GM18909 (cell line): ENCODE data around the gene CACNA1B.
"Not testable (repeated sequence)": the region's sequence is repeated elsewhere in the genome, so short reads cannot be mapped to it uniquely, and the experiment has no call there.

Experiments
- ATAC-seq: cut with Tn5 transposase; IDR thresholded peaks from one replicate; pipeline ENCODE4 v1.9.1; 2021; ENCODE audit warnings: mild to moderate bottlenecking; ENCODE audit not compliant: unreplicated experiment, poor library complexity

Gene CACNA1B

DNA sequence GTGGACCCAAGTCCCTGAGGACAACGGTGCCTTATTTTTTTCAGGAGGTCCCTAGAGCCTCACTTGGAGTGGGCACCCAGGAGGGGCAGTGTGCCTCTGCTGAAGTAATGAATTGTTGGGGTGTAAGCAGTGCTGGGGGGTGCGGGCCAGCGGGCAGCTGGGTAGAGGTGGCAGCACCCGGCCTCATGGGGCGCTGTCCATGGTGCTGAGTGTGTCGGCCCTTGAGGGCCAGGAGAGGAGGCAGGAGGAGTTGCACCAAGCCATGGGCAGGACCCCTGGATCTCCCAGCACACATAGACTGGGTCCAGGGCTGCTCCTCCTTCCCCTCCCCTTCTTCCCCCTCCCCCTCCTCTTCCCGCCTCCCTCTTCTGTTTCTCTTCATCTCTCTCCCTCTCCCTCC lies 7.0 kb downstream of the CACNA1B start:
- ATAC-seq, result not testable (repeated sequence)

DNA sequence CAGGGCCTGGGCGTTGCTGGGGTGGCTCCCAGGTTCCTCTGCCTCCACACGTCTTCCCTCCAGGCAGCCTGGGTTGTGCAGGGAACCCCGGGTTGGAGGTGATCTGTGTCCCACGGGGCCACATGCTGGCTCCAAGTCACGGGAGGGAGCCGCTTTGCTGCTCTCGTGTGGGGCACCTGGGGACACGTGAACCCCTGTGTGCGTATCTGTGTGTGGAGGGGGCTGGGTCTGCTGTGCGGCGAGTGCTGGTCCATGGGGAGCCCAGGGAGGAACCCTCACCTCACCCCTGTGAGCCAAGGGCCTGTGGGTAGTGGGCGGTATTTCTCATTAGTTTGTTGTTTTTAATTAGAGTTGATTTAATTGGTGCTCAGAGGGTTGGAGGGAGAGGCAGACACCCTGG lies 7.5 kb downstream of the CACNA1B start:
- ATAC-seq, result not testable (repeated sequence)

DNA sequence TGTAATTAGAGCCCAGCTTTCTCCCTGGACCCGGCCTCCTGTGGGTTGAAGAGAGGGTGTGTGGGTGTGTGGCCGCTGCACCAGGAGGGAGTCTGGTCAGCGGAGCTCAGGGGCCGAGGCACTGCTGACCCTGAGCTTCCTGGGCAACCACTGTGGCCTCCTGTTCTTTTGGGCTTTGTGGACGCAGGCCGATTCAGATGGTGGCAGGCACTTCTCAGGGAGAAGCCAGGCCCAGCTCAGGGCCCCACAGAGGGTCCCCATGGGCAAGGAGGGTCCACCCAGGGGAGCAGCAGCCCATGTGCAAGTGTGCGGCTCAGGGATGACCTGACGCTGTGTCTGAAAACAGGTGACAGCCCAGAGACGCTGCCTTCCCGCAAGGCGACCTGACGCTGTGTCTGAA lies 11.0 kb downstream of the CACNA1B start:
- ATAC-seq, result not testable (repeated sequence)

DNA sequence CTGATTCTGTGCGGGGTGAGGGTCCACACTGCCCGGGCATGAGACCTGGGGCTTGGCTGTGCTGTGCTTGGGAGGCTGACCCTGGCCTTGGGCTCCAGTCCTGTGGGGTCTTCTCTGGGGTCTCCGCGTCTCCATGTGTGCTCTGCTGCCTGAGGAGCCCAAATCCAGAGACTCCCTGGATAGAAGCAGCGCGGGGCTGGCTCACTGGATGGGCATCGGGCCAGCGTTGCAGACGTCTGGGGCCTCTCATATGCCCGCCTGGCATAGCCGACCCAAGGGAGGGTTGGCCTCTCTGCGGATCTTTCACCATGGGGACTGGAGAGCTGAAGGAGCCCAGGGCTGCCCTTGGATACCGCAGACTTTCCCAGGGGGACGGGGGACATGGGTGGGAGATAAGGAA lies 12.4 kb downstream of the CACNA1B start:
- ATAC-seq, result not testable (repeated sequence)

DNA sequence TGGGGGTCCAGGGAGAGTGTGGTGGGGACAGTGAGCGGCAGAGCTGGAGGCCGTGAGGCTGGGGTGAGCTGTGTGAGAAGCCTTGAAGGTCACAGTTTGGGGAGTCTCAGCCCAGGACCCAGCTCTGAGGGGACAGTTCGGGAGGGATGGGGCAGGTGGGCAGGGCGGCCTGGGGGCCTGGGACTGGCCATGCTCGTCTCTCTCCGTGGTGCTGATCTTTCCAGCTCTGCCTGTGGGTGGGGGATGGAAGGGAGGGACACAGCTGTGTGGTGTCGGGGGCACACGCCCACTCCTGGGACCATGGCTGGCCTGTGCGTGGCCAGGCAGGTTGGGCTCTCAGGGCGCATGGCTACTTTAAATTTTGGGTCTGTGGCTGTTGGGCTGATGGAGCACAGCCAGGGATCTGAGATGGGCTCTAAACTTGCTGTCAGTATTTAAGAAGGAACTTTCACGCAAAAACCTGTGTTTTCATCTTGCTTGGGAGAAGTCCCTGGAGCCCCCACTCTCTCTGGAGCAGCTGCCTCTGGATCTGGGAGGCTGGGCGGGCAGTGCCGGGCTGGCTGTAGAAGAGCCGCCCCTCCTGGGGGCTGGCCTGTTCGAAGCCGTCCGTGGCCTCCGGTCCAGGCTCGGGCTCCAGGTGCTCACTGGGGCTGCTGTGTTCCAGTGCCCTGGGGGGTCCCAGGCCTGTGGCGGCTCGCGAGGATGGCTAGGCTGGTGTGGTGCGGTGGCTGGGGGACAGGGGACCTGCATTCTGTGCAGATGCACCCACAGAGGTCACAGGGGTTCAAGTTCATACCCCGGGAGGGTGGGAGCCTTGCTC lies 13.4 kb downstream of the CACNA1B start:
- ATAC-seq, result not testable (repeated sequence)

DNA sequence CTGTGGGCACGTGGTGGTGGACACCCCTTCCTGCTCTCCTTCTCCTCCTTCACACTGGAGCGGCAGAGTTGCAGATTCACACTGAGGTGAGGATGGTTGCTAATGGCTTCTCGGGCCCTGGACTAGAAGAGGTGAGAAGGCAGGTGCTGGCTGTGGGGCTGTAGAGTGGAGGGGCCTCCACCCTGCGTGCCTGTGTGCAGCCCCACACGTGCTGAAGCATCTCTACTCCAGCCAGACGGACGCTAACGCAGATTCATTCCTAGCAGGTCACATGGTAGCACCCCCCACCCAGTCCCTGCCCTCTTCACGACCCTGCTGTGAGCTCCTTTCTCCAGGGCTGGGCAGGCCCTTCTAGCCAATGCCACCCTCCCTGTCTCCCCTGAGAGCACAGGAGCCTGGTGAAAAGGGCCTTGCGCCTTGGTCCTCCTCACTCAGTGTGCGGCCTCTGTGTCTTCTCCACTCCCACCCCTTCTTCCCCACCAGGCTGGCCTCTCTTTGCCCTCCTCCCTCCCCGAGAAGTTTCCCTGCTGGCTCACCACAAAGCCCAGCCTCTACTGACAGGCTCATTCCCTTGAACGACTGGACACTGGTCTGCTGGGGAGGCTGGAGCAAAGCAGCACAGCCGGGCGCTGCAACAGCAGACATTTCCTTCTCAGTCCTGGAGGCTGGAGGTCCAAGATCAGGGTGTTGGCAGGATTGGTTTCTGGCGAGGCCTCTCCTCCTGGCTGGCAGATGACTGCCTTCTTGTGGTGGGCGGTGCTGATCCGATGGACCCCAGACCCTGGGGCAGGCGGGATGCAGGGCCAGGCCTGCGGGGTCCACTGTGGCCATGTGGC lies 14.2 kb downstream of the CACNA1B start:
- ATAC-seq, result no peak

DNA sequence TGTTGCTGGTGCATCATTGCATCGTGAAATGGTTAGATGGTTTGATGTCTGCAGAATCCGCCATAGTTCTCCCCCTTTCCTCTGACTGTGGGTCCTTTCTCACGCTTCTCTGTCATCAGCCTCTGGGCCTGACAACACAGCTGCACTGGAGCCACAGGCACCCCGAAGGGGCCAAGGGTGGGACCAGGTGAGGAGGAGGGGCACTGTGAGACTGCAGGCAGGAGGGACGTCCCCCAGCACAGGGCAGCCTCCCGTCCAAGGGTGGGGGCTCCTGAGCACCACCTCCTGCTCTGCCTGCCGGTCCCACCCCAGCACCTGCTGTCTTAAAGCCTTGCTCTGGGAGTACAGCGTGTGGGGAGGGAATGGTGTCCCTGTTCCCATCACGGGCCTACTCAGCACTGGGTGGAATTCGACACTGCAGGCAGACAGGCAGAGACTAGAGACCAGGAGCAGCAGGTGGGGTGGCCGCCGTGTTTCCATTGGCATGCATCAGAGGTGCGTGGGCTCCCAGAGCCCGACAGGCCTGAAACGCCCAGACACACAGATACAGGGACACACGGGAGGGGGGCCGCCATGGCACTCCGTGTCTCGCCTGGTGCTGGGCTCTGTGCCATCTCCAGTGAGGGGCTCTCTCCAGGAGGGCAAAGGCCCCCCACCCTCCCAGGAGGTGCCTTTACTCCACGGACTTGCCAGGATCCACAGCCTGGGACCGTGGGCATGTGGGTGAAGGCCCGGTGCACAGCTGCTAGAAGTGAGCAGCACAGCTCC lies 15.0 kb downstream of the CACNA1B start:
- ATAC-seq, result no peak

DNA sequence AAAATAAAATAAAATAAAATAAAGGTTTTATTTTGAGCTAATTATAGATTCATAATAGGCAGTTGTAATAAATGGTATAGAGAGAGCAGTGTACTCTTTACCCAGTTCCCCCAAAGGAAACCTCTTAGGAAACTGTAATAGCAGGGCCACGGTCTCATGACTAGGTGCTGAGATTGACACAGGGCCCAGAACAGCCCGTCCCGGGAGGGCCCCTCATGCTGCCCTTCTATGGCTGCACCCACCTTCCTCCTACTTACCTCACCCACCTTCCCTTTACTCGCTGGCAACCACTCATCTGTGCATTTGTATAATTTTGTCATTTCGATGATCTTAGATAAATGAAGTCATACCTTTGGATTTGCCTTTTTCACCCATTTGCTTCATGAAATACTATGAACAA lies 16.1 kb downstream of the CACNA1B start:
- no peak for ATAC-seq

DNA sequence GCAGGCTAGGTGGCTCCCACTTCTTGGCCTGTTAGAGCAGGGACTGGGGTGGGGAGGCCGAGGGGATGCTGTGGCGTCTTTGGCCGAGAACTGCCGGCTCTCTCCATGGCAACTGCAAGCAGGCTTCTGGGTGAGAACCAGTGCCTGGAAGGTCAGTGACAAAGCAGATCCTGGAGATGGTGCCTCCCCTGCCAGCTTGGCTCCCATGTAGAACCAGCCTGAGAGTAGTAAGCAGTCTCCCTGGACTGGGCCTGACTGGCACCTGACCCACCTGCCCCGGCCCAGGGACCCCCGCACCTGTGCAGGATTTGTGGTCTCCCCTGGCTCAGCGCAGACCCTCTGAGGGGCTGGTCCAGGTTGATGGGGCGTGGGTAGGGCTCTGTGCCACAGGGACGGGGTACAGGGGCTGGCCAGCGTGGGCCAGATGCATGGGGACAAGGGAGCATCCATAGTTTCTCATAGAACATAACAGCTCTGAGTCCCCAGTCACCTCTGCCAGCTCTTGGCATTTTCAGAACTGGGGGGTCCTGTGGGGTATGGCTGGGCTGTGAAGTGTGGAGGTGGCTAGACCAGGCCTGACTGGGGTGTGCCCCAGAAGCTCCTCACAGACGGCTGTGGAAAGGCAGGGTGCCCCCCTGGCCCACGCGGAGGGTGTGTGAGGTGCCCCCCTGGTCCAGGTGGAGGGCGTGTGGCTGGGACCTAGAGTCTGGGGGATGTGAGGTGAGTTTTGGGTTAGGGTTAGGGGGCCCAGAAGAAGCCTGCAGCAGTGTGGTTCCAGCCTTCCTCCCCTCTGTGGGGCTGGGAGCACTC lies 22.2 kb downstream of the CACNA1B start:
- ATAC-seq, result no peak

DNA sequence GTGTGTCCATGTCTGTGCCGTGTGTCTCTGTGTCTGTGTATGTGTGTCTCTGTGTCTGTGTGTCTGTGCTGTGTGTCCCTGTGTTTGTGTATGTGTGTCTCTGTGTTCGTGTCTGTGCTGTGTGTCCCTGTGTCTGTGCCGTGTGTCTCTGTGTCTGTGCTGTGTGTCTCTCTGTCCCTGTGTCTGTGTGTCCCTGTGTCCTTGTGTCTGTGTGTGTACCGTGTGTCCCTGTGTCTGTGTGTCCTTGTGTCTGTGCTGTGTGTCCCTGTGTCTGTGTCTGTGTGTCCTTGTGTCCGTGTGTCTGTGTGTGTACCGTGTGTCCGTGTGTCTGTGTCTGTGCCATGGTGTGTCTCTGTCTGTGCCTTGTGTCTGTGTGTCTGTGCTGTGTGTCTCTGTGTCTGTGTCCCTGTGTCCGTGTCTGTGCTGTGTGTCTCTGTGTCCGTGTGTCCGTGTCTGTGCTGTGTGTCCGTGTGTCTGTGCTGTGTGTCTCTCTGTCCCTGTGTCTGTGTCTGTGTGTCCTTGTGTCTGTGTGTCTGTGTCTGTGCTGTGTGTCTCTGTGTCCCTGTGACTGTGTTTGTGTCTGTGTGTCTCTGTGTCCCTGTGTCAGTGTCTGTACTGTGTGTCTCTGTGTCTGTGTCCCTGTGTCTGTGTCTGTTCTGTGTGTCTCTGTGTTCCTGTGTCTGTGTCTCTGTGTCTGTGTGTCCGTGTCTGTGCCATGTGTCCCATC lies 23.2 kb downstream of the CACNA1B start:
- ATAC-seq, result no peak

DNA sequence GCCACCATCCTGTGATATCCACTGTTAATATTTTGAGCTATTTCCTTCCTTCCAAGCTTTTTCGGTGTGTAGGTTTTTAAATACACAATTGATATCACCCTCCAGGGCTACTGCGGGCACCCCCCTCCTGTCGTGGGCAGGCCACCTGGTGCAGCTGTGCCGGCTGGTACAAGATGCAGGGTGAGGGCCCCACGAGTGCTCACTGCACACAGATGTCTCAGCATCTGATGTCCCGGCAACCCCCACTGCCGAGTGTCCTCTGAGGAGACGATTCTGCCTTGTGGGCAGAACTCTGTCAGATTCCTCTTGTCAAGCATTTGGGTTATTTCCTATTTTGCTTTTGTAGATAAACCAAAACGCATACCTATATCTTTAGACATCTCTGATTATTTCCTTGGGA lies 25.1 kb downstream of the CACNA1B start:
- ATAC-seq, result no peak

DNA sequence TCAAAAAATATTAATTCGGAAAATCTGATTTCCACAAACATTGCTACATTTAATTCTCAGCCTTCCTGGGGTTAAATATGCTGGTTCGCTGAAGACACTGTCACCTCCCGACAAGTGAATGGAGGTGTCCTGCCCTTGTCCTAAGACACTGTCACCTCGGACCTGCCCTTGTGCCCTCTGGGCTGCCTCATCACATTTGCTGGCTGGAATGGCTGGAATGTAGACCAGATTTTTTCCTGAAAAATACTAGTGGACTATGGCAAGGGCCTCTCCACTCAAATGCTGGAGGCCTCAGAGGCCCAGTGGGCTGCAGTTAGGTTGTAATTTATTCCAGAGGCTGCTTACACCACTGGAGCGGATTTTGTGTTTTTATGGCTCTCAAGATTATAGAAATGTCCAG lies 28.2 kb downstream of the CACNA1B start:
- no peak for ATAC-seq

DNA sequence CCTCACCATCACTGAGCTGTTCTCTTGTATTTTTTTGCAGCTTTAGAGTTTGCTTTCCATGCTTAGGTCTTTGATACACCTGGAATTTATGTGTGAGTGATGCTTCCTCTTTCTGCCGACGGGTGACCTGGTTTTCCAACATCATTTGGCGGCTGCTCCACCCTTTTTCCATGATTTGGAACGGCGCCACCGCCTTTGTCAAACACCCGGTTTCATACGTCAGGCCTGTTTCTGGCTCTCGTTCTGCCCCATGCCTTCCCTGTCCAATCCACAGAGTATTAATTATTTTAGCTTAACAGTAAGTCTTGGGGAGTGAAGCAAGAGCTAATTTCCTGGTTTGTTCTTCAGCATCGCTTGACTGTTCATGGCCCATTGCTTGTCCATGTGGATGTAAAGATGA lies 30.2 kb downstream of the CACNA1B start:
- no peak for ATAC-seq

DNA sequence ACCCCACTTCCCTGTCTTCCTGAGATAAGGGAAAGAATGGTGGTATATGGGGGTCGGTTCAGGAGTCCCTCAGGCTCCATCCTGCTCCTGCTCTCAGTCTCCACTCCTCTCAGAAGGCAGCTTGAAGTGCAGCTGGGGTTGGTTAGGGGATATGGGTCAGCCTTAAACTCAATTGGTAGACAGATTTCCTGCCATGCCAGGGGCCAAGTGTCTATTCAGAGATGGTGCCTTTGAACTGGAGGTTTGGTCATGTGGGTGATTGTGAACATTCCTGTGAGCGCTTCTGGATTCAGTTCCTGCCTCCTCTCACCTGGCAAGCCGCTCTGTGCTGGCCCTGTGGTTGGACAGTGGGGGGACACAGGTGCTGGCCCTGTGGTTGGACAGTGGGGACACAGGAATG lies 35.1 kb downstream of the CACNA1B start:
- ATAC-seq, result no peak

DNA sequence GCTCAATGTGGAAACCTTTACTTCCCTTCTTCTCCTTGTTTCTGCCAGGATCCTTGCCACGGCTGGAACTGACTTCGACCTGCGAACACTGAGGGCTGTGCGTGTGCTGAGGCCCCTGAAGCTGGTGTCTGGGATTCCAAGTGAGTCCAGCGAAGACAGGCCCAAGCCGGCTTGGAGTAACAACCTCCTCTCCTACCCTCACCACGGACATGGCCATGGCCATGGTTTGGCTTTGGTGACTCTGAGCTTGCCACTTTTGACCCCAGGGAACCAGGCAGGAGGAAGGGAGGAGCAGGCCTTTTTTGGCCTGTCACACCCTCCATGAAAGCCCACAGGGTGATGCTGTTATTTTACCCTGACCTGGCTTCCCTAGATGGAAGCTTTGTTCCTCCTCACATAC lies 35.5 kb downstream of the CACNA1B start:
- ATAC-seq, result no peak

DNA sequence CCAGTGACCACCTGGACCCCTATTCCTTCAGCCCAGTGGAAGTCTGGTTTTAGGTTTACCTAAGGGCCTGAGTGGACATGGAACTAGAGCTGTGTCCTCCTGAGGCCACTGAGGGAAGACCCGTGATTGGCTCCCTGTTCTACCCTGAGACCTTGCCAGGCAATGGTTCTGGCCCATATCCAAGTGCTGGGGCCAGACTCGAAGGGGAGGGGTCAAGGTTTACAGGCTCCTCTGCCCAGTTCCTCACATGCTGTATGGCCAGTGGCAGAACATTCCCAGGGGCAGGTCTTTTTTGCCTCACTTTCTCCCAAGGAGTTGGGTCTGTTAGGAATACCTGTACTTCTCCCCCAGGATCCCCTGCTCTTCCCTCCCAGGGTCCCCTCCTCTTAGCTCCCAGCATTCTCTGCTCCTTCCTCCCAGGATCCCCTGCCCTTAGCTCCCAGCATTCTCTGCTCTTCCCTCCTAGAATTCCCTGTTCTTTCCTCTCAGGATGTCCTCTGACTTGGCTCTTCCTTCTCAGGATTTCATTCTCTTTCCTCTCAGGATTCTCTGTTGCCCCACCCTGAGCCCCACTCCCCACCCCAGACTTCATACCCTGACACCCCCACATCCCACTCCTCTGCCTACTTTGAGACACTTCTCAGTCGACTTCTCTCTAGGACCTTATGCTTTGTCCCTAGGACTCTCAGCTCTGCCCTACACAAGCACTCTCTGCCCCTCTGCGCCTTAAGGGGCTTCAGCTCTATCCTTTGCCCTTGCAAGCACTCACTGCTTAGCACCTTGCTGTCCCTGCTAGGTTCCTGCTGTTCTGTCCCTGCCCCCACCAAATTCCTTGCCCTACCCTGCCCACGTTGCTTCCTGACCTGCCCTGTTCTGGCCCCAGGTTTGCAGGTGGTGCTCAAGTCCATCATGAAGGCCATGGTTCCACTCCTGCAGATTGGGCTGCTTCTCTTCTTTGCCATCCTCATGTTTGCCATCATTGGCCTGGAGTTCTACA lies 36.5 kb downstream of the CACNA1B start:
- no peak for ATAC-seq

DNA sequence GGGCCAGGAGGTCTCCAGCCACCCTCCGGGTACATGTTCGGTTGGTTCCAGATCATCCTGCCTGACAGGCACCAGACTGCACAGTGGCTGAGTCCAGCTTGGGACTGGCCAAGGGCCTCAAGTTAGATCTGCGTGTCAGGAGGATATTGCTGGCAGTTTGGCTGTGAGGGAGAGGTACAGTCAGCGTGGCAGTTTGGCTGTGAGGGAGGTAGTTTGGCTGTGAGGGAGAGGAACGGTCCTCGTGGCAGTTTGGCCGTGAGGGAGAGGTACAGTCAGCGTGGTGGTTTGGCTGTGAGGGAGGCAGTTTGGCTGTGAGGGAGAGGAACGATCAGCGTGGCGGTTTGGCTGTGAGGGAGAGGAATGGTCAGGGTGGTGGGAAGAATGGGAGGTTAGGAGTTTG lies 39.0 kb downstream of the CACNA1B start:
- no peak for ATAC-seq

DNA sequence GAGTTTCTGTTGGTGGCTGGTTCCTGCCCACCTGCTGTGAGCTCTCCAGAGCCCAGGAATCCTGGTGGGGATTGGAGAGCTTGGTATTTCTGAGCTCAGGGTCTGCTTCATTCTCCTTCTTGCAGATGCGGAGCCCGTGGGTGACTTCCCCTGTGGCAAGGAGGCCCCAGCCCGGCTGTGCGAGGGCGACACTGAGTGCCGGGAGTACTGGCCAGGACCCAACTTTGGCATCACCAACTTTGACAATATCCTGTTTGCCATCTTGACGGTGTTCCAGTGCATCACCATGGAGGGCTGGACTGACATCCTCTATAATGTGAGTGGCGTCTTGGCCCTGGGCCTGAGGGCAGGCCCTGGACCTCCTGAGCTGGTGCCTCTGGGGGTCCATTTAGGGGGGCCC lies 39.5 kb downstream of the CACNA1B start:
- ATAC-seq, result no peak
